HuH-7.5 (cell line): ENCODE results near the gene DSPP.
"Not testable (repeated sequence)": the region's sequence is repeated elsewhere in the genome, so short reads cannot be mapped to it uniquely, and the experiment has no call there.

Source experiments
- DNase-seq: peaks from one replicate; pipeline ENCODE4 v3.0.0; 2011; ENCODE audit warnings: low spot score

Gene DSPP

DNA sequence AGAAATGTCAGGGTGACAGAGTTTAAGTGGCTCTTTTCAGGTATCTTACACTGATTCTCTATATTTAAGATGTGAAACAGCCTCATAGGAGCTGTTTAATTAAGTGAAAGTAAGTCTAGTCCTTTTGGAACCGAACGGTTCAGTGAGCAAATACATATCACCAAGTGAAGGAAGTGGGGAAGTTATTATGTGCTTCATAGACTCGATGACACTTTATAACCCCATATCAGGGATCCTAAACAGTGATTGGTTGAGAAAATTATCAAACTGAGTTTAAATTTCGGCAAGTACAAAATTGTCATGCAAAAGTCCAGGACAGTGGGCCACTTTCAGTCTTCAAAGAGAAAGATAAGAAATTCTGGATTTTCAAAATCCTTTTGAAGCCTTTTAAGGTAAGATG lies at the start of gene DSPP:
TSS of gene DSPP (plus strand) at position 301 of the 400 bp plus-strand sequence. CDS start 2,380 bp downstream, outside the sequence.
- no peak for DNase-seq

DNA sequence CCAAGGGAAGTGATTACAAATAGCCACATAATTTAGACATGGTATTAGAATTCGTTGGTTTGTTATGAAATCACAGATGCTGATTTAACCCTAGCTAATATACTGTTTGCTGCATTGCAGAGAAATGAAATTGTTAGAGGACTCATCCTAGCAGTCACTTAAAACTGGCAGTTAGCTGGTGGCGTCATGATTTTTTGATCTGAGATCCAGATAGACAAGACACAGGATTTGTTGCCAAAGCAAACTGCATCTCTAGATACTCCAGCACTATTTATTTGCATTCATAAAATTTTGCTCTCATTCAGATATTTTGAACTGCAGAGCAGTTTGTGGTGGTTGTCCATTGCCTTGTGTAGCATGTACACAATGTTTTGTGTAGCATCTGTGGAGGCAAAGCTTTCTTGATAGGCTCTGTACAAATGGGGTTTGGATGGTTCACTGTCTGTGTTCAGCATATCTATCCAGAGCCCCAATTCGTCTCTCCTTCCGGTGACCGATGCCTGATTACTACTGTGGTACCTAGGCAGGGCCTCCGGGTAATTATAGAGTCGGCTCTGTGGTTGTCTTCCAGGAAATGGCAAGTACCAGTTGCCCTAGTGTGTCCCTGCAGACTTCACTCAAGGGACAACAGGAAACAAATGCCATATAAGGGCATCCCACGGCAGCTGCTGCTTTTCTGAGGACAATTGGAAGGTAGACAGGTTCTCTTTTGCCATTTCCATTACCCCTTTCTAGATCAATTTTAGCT lies 49.1 kb upstream of the DSPP start:
- no peak for DNase-seq

DNA sequence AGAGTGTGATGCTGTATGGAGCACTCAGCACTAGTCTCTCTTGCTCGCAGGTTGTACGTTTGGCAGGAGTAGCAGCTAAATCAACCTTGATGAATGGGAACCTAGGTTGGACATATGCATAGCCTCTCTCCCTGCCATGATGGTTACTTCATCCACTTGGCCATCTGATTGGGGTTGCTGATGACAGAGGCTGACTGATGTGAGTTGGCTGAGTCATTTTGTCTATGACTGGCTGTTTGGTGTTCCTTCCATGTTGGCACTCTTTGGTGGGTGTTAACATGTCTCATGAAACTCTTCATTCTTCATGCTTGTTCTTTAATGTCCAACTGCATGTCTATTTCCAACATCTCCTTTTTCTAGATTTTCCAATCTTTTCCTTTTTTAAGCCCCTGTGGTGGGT lies 47.5 kb upstream of the DSPP start:
- DNase-seq = no peak

DNA sequence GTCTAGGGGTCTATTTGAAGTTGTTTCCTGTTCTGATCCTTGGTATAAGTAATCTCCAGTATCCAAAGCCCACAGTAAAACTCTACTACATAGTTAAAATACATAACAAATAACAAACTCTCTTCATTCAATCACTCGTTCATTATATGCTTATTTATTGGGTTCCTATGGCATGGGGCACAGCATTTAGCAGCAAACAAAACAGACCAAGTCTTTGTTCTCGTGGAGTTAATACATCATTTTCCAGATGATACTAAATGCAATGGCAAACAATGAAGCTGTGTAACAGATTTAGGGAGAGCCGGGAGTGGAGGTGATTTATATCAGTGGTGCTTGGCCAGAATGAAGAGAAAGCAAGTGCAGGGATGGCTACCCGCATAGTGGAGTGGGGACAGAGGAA lies 42.6 kb upstream of the DSPP start:
- DNase-seq = no peak

DNA sequence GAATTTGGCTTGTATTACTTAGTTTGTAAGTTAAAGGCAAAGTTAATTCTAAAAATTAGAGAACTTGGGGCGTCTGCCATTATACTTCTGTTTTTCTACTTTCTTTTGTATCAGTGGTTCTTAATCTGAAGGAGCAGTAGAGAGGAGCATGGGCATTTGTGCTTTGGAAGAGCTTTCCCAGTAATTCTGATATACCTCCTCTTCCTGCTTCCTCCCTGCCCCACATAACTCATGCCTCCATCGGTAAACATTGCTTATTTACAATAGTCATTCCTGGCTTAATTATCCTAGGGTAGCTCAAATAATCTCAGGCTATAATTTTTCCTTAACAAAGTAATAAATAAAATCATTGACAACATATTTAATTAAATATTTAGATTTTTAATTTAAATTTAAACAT lies 42.1 kb upstream of the DSPP start:
- no peak for DNase-seq

DNA sequence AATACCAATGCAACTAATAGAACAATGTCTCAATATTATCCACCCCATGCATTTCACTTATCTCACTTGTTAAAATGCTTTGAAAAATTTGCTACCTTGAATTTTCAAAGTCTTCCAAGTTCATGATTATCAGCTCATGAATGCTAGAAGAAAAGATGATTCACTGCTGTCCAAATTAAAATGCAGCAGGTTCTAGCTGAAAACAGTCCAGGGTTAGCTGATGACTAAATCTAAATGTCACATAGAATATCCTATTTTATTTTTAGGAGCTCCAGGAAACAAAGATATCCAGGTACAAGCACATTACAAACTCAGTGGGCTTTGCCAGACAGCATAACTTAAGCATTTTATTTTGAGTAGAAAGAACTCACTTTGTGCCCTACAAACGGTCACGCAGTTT lies 41.1 kb upstream of the DSPP start:
- no peak for DNase-seq

DNA sequence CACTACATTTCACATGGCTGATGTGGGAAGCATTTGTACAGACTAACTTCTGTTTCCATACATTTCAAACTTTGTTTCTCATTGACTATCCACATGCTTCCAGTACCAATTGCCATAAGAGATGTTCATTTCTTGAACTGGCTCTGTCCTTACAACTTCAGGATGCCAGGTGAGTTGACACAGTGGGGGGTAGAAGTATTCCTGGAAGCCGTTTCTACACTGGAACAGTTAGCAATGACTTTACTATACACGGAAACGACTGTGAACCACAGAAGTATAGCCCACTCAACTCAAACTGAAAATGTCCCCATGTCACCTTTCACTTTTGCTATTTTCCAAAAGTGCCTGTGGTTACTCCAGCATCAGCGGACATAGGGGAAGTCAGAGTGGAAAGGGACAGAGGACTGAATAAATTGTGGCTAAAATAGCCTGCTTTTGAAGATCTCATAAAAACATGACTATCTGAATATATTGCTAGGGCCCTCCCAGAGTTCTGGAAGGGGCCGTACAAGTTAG lies 38.0 kb upstream of the DSPP start:
- DNase-seq = no peak

DNA sequence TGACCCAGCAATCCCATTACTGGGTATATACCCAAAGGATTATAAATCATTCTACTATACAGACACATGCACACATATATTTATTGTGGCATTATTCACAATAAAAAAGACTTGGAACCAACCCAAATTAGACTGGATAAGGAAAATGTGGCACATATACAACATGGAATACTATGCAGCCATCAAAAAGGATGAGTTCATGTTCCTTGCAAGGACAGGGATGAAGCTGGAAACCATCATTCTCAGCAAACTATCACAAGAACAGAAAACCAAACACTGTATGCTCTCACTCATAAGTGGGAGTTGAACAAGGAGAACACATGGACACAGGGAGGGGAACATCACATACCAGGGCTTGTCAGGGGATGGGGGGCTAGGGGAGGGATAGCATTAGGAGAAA lies 34.0 kb upstream of the DSPP start:
- DNase-seq = not testable (repeated sequence)

DNA sequence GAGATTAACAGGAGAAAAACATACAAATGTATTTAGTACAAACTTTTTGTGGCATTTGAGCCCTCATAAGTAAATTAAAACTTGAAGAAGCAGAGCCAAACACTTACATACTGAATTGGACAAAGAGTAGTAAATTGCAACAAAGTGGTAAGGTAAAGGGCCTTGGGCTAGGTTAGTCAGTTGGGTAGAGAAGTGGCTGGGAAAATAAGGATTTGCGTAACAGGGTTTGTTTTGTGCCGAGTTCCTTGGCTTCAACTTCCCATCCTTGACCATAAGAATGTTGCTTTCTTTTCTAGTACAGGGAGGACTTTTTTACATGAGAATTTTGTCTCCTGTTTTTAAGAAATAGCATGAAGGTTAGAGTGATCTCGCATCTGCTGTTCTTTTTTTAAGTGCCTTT lies 33.3 kb upstream of the DSPP start:
- no peak for DNase-seq

DNA sequence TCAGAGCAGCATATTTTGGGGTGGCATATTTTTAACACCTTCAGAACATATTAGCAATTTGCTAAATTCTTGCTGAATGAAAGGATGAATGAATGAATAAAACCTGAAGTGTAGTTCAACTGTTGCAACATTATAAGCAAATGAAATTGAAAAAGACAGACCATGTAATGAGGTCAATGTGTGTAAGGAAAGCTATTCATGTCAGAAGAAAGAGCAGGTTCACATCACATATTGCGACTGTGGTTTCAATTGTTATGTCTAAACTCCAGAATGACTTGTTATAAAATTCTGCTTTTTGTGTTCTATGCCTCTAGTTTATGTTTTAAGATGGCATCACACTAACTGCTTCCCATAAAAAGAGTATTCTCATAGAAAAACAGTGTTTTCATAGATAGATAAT lies 32.9 kb upstream of the DSPP start:
- no peak for DNase-seq

DNA sequence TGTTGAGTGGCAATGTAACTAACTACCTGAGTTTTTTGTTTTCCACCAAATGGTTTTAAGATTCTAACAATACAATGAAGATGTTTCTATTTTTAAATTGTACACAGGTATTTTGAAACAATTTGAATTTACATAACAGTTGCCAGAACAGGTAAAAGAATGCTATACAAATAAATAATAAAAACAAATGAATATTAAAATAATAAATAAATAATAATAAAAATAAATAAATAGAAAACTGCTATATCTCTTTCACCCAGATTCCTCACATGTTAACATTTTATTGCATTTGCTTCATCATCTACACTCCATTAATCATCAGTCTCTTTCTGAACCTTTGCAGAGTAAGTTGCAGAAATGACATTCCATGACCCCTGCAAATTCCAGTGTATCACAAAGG lies 32.3 kb upstream of the DSPP start:
- DNase-seq = no peak

DNA sequence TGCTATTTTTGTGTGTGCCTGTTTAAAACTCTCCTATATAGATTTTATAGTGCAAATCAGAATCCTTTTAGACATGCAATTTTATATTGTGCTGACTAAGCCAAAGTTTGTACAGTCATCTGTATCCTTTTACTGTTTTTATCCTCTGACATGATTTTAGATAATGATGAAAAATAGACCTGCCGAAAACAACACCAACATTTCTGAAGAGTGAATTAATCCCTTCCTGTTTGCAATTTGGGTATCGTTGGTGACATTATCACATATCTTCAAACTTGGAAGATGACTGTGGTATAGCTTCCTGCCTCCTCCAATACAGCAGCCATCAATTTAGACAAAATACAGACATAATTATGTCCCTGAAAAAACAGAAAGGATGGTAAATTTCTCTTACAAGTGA lies 28.9 kb upstream of the DSPP start:
- no peak for DNase-seq

DNA sequence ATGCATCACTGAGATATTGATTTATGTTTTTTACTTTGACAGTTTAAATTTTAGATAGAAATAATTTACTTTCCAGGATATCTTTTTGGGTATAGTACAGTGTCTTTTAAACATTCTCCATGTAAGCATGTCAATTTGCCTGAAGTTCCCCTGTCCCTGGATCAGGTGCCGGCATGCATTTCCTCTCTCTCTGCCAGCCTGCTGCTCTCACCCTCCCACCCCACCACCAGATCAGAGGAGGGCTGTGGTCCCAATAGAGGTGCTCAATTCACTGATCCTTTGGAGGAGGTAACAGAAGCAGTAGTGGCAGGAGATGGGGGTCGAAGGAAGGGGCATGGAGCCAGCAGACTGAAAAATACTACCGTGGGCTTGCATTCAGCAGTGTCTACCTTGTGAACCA lies 28.3 kb upstream of the DSPP start:
- no peak for DNase-seq

DNA sequence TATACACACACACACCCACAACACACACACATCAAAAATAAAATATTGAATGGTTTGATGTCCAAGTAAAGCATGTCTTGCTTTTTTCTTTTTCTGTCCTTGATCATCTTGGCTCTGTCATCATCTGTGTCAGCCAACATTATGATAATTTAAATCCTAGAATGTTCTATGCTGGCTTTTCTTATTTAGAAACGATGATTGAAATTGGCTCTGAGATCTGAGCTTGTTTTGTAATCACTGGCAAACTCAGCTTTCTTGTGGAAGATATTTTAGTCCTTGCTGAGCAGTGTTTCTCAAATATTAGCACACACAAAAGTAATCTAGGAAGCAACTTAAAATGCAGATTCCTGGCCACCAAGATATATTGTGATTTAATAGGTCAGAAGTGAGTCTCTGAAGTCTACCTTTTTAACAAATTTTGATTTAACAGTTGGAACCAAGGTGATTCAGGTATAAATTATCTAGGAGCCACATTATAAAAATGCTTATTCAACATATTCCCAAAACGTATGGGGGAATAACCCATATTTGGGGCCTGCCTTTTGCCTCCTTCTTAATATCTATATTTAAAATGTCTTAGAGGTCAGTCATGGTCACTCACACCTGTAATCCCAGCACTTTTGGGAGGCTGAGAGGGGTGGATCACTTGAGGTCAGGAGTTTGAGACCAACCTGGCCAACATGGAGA lies 24.0 kb upstream of the DSPP start:
- DNase-seq = no peak

DNA sequence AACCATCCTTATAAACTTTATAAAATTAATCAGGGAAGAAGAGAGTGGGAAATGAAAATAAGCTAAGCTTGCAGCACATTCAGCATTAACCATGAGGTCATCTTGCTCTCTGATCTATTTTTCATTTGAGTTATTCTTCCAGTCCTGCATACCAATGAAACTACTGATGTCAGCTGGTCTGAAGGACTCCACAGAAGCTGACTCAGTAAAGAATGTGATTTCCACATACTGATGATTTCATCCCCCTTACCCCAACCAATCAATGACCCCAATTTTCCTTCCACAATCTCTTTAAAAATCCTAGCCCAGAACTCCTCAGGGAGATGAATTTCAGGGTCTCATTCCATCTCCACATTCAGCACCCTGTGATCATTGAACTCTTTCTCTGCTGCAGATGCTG lies 18.8 kb upstream of the DSPP start:
- peak; percentile 11 for DNase-seq

DNA sequence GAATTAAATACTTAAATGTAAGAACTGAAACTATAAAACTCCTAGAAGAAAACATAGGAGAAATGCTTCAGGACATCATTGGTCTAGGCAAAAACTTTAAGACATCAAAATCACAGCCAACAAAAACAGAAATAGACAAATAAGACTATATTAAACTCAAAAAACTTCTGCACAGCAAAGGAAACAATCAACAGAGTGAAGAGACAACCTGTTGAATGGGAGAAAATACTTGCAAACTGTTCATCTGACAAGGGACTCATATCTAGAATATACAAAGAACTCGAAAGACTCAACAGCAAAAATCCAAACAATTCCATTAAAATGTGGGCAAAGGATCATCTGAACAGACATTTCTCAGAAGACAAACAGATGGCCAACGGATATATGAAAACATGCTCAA lies 16.2 kb upstream of the DSPP start:
- no peak for DNase-seq

DNA sequence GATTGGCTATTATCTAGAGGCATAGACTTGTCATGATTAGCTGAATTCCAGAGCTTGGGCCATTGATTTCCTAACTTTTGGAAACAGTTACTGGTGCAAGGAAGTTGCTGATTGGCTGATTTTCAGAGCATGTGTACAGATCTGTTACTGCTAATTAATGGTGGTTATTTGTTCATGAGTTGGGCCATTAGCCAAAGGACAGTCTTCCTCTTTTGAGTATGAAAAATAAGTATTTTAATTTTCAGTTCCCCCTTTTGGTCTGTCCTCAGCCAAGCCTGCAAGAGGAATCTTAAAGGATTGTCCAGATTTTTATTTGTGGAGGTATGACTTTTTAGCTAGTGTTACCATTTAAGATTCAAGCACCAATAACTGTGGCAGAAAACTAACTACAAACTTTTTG lies 7.0 kb upstream of the DSPP start:
- DNase-seq = no peak

DNA sequence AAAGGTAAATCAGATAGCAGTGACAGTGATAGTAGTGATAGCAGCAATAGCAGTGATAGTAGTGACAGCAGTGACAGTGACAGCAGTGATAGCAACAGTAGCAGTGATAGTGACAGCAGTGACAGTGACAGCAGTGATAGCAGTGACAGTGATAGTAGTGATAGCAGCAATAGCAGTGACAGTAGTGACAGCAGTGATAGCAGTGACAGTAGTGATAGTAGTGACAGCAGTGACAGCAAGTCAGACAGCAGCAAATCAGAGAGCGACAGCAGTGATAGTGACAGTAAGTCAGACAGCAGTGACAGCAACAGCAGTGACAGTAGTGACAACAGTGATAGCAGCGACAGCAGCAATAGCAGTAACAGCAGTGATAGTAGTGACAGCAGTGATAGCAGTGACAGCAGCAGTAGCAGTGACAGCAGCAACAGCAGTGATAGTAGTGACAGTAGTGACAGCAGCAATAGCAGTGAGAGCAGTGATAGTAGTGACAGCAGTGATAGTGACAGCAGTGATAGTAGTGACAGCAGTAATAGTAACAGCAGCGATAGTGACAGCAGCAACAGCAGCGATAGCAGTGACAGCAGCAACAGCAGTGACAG lies 6.1 kb downstream of the DSPP start:
- DNase-seq = no peak

DNA sequence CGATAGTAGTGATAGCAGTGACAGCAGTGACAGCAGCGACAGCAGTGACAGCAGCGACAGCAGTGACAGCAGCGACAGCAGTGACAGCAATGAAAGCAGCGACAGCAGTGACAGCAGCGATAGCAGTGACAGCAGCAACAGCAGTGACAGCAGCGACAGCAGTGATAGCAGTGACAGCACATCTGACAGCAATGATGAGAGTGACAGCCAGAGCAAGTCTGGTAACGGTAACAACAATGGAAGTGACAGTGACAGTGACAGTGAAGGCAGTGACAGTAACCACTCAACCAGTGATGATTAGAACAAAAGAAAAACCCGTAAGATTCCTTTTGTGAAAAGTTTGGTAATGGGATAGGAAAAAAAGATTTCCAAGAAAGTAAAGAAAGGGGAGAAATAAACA lies 7.9 kb downstream of the DSPP start:
- DNase-seq = no peak

DNA sequence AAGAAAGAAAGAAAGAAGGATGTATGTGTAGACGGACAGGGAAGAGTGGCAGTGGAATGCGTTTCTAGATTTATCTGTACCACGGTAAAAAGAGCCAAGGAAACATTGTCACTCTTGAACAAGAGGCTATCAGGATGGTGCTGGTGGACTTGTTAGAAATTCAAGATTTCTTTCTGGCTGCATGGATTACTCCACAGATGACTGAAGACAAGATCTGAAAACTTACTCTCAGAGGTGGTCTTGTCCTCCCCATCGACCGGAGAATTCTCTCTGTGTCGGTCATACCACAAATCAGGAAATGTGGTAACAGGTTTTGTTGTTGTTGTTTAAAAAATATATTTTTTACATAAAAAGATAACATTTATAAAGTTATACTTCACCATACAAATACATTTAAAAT lies 11.8 kb downstream of the DSPP start:
- no peak for DNase-seq

DNA sequence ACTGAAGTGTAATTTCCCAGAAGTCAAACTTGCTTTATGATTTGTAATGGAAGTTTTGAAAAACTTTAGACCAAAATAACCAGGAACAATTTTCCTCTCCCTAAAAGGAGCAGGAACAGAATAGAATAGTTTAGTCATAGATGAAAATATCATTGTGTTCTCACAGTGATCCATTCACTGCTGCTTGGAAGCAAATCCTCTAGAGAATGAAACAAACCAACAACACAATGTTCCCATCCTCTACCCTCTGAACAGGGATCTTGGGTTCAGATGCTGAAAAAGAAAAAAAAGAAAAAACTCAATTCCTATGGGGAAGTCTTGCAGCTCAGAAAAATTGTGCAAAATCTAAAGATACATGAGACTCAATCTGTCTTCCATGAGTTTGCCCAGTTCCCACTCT lies 12.2 kb downstream of the DSPP start:
- DNase-seq = no peak

DNA sequence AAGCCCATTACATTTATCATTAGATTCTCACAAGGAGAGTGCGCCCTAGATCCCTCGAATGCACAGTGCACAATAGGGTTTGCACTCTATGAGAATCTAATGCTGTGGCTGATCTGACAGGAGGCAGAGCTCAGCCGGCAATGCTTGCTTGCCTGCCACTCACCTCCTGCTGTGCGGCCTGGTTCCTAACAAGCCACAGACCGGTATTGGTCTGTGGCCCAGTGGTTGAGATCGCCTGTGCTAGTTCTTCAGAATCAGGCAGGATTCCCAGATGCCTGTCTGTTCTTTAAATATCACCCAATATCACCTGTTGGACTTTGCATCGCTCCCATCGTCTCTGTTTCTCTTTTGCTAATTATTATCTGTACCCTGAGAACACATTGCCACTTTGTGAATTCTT lies 14.0 kb downstream of the DSPP start:
- no peak for DNase-seq

DNA sequence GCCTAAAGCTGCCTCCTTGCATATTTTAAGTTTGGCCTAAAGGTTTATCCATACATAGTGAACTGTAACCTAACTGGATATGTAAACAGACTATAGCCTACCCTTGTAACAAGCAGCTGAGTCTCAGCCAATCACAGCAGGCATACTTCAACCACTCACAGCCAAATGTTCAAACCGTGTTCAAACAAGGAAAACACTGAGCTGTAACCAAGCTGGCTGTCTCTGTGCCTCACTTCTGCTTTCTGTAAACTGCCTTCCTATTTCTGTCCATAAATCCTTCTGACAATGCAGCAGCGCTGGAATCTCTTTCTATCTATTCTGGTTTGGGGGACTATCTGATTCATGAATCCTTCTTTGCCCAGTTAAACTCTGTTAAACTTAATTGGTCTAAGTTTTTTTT lies 16.4 kb downstream of the DSPP start:
- no peak for DNase-seq
